ENCODE results near the gene GPR119. TPM values are rescaled to one million over a fixed set of nuclear protein-coding genes. Genes with fewer than 3 reads are reported as not detected.
"Not testable (repeated sequence)": the region's sequence is repeated elsewhere in the genome, so short reads cannot be mapped to it uniquely, and the experiment has no call there.

The GPR119 gene
- total RNA-seq, 4 donors from 2014 or later: not detected

DNA sequence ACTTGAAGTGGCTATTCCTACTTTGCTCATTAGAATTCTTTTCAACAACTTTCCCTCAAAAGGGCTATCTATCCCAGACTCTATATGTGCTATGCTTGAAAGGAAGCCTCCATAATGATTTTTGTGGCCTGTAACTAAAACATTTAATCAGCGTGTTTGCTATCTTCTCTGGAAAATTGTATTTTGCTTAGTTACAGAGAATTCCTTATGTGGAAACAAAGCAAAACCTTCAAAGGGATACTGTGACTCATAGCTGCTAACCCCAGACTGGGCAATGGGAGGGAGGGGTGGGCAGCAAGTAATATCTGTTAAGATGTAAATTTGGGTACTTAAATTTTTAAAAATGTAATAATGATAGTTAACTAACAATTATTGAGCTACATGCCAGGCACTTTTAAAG lies 42.1 kb downstream of the GPR119 start:
- Histone ChIP-seq H3K27ac (replicated peaks in 1 of 4) (no peak overlapping the region), H3K9me3 (no peaks in the 10 kb centered on the region), H3K36me3 (no peaks in the 10 kb centered on the region), H3K4me3 (no peak overlapping the region), H3K27me3 (no peaks in the 10 kb centered on the region), H3K4me1 (peaks cover 0 to 14% (median 9%) of the 10 kb centered on the region in 4 donors)
- TF ChIP-seq EP300 (IDR thresholded peaks at IDR 0.05): no peak
- no peak for TF ChIP-seq POLR2A (IDR thresholded peaks at IDR 0.05; ENCODE audit: low read depth)
- TF ChIP-seq, protein P1, sequence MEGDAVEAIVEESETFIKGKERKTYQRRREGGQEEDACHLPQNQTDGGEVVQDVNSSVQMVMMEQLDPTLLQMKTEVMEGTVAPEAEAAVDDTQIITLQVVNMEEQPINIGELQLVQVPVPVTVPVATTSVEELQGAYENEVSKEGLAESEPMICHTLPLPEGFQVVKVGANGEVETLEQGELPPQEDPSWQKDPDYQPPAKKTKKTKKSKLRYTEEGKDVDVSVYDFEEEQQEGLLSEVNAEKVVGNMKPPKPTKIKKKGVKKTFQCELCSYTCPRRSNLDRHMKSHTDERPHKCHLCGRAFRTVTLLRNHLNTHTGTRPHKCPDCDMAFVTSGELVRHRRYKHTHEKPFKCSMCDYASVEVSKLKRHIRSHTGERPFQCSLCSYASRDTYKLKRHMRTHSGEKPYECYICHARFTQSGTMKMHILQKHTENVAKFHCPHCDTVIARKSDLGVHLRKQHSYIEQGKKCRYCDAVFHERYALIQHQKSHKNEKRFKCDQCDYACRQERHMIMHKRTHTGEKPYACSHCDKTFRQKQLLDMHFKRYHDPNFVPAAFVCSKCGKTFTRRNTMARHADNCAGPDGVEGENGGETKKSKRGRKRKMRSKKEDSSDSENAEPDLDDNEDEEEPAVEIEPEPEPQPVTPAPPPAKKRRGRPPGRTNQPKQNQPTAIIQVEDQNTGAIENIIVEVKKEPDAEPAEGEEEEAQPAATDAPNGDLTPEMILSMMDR (IDR thresholded peaks at IDR 0.05): no peak
- TF ChIP-seq POLR2AphosphoS5 (IDR thresholded peaks at IDR 0.05): no peak
- intact Hi-C loops (cut with DNase I): loop anchor here (5.0 kb wide), 1 partner anchor 76 kb away; the partner anchor contains the start of gene ZNF280C
- DNase-seq (ENCODE audit: extremely low spot score): no peak
- WGBS: 72% methylated on average over 1 of the region's 1 CpG

DNA sequence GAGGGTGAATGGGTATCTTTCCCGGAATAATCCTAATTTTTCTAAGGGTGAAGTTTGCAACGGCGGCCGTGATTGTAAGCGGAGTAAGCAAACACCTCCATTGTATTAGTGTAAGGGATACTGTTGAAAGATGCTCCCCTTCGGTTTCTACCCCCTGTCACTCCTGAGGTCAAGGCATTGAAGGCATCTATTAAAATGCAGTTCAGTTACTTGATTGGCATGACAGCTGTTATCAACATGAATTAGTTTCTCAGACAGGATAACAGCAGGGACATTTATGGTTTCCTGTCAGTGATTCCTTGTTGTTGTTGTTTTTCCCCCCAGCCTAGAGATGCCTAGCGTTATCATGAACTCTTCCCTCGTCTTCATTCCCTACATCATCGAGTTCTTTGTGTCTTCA lies 45.2 kb downstream of the GPR119 start:
- H3K4me3 ChIP-seq: peak overlapping the region; percentile 69 to 76 (median 70)
- no peak for TF ChIP-seq POLR2A (IDR thresholded peaks at IDR 0.05; ENCODE audit: low read depth)
- TF ChIP-seq POLR2AphosphoS5 (IDR thresholded peaks at IDR 0.05): no peak
- TF ChIP-seq, protein P1 (IDR thresholded peaks at IDR 0.05): no peak
- no peak for TF ChIP-seq EP300 (IDR thresholded peaks at IDR 0.05)
- intact Hi-C loops (cut with DNase I): loop anchor here (5.0 kb wide), 1 partner anchor 73 kb away; the partner anchor contains the start of gene ZNF280C
- no peak for DNase-seq (ENCODE audit: extremely low spot score)
- peaks cover 0 to 14% (median 9%) of the 10 kb centered on the region in 4 donors for H3K4me1 ChIP-seq
- H3K36me3 ChIP-seq: no peaks in the 10 kb centered on the region
- H3K27me3 ChIP-seq: no peaks in the 10 kb centered on the region
- WGBS: 47% methylated on average over 9 of the region's 9 CpGs
- H3K27ac ChIP-seq (replicated peaks in 1 of 4): peak overlapping the region in 3 of 4 donors; percentile 51 to 70 (median 65)
- H3K9me3 ChIP-seq: no peaks in the 10 kb centered on the region

DNA sequence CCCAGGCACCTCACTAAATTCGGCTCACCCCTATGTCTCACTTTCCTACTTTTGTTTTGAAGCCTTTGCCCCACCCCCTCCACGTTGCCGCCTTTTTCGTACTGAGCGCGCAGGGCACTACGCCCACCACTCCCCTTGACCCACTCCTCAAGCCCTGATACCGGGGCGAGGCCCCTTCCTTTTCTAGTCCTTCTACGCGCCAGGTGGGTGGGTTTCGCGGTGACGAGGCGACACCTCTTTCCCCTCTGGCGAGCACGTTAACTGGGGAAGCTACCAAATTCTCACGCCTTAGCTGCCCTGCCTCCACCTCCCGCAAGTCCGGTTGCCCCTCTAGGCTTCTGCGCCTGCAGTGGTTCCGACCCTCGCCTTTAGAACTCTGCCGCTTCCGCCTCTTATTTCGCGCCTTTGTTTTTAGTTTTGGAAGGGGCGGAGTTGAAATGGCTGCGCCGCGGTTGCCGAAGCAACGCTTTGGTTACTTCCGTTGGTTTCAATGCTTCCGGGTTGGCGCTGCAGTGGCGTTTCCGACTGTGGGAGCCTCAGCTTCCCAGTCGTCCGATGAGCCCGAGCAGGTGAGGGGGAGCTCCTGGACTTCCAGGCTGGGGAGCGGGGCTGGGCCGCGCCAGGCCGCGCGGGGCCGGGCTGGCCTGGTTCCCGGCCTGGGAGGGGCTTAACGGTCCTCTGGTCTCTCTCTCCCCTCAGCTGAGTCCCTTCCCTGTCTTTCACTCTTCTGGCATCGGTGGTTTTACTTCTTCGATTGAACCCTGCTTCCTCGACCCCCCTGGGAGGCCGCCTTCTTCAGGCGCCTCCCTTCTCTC lies 45.9 kb downstream of the GPR119 start, which contains the start of gene SLC25A14:
SLC25A14 (plus strand) TSS at position 512 of the 815 bp plus-strand sequence. CDS start 360 bp downstream, outside the sequence.
- Histone ChIP-seq H3K4me1 (peaks cover 0 to 14% (median 9%) of the 10 kb centered on the region in 4 donors), H3K36me3 (no peaks in the 10 kb centered on the region), H3K4me3 (peak within 1 kb of the TSS; percentile 69 to 76 (median 70)), H3K9me3 (no peaks in the 10 kb centered on the region), H3K27ac (replicated peaks in 1 of 4) (peak within 1 kb of the TSS; percentile 45 to 70 (median 58)), H3K27me3 (no peaks in the 10 kb centered on the region)
- intact Hi-C loops (cut with DNase I): loop anchor here (5.0 to 10.0 kb wide), 2 partner anchors 72 to 575 kb away; partner anchors contain the start of gene ZNF280C
- no peak for TF ChIP-seq POLR2A (IDR thresholded peaks at IDR 0.05; ENCODE audit: low read depth)
- peak; percentile 44 to 69 for TF ChIP-seq POLR2AphosphoS5 (IDR thresholded peaks at IDR 0.05)
- DNase-seq (ENCODE audit: extremely low spot score): peak; percentile 91
- 46% methylated on average over 52 of the region's 55 CpGs for WGBS

DNA sequence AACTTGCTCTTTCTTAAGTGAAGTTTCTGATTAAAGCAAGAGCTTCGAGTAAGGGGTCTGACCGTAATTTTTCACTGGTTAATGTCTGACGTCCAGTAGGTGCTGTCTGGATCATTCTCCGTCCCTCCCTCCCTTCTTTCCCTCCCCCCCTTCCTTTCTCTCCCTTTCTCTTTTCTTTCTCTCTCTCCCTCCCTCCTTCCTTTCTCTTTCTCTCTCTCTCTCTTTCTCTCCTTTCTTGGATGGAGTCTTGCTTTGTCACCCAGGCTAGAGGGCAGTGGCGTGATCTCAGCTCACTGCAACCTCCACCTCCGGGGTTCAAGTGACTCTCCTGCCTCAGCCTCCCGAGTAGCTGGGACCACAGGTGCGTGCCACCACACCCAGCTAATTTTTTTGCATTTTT lies 46.6 kb downstream of the GPR119 start:
- intact Hi-C loops (cut with DNase I): loop anchor here (10.0 kb wide), 1 partner anchor 576 kb away; no protein-coding TSS in a partner anchor
- not testable (repeated sequence) for H3K27me3 ChIP-seq; H3K27ac ChIP-seq (replicated peaks in 1 of 4); H3K9me3 ChIP-seq; DNase-seq (ENCODE audit: extremely low spot score); H3K36me3 ChIP-seq
- Histone ChIP-seq H3K4me1 (peaks cover 0 to 14% (median 9%) of the 10 kb centered on the region in 4 donors), H3K4me3 (peak overlapping the region; percentile 69 to 76 (median 70))
- 77% methylated on average over 8 of the region's 8 CpGs for WGBS

DNA sequence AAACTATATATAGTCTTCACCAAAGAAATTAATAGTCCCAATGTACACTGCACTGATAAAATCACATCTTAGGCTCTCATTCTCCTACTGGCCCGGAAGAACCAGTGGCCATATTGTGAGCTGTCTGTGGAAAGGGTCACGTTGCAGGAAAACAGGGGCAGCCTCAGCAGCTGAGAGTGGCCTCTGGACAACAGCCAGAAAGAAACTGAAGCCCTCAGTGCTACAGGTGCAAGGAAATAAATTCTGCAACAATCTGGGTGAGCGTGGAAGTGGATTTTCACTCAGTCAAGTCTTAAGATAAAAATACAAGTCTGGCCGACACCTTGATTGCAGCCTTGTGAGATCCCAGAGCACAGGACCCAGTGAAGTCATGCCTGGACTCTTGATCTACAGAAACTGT lies 48.9 kb downstream of the GPR119 start:
- no peak overlapping the region for H3K27ac ChIP-seq (replicated peaks in 1 of 4)
- DNase-seq (ENCODE audit: extremely low spot score): no peak
- H3K36me3 ChIP-seq: no peaks in the 10 kb centered on the region
- WGBS: 76% methylated on average over 4 of the region's 4 CpGs
- H3K4me3 ChIP-seq: no peak overlapping the region
- TF ChIP-seq EP300 (IDR thresholded peaks at IDR 0.05): no peak
- TF ChIP-seq, protein P1 (IDR thresholded peaks at IDR 0.05): no peak
- no peak for TF ChIP-seq POLR2A (IDR thresholded peaks at IDR 0.05; ENCODE audit: low read depth)
- no peak for TF ChIP-seq POLR2AphosphoS5 (IDR thresholded peaks at IDR 0.05)
- peaks cover 0 to 14% (median 9%) of the 10 kb centered on the region in 4 donors for H3K4me1 ChIP-seq
- intact Hi-C loops (cut with DNase I): loop anchor here (10.0 kb wide), 1 partner anchor 578 kb away; no protein-coding TSS in a partner anchor
- no peaks in the 10 kb centered on the region for H3K9me3 ChIP-seq
- no peaks in the 10 kb centered on the region for H3K27me3 ChIP-seq

Other genes starting within 250 kb of the GPR119 start
- gene AIFM1, start 219.8 kb downstream of the GPR119 start, total RNA-seq: 10 to 100 TPM; 15.9 to 23.4 (median 21.6) TPM
- gene RAB33A, start 213.7 kb downstream of the GPR119 start, total RNA-seq: 1 to 10 TPM in 1 of 4 donors, under 1 TPM in 2, not detected in 1; 0.23 to 1.3 (median 0.91) TPM
- 1 to 10 TPM; 2.5 to 4.1 (median 3.4) TPM for gene ZNF280C, start 116.8 kb downstream of the GPR119 start, total RNA-seq
- 1 to 10 TPM; 4.0 to 9.6 (median 6.9) TPM for gene SLC25A14, start 45.8 kb downstream of the GPR119 start, total RNA-seq
- 10 to 100 TPM; 14.2 to 20.6 (median 17.6) TPM for gene RBMX2, start 16.3 kb upstream of the GPR119 start, total RNA-seq

Measured in esophagus muscularis mucosa (tissue), 4 donors.